ENCODE results near the gene ALDH3B2. TPM values are rescaled to one million over a fixed set of nuclear protein-coding genes. Genes with fewer than 3 reads are reported as not detected.

ALDH3B2 gene
- total and polyA plus RNA-seq, 2 of the 8 experiments (the other 6 are each of a cell fraction or from before 2014, with no cell fraction given): not detected

DNA sequence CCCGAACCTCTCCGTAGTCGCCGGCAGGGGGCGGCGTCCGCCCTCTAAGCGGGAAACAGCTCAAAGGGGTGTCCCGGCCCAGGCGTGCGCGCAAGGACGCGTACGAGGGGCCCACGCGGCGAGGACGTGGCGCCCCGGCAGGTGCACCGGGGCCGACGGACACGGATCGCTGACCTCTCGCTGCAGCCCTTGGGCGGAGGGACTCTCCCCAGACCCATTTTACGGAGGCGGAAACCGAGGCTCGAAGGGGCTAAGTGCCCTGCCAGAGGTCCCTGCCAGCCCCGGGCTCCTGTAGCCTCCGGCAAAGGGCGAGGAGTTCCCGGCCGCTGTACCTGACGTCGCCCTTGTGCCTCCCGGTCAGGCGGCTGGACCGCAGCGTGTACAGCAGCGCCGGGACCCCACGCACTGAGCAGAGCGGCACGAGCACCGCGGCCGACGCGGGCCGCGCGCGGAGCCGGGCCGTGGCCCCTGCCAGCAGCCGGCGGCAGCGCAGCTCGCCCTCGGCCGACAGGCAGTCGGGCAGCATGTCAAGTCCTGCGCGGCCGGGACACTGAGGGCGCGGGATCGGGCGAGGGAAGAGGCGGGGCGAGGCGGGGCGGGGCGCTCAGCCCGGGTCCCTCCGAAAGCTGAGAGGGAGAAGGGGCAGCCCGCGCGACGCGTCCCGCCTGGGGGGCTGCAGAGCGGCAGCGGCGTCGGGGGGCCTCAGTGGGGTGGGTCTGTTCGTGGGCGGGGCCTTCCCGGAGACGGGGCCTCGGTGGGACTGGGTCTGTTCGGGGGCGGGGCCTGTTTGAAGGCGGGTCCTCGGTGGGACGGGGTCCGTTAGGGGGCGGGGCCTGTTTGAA, 44.8 kb downstream of the ALDH3B2 start, which contains the start of gene NUDT8 (continued):
- TF ChIP-seq EP300 (IDR thresholded peaks at IDR 0.05; ENCODE audit: borderline replicate concordance in 1 of 2, low read depth in 2 of 2, low read length in 2 of 2): no peak
- peak; percentile 47 for TF ChIP-seq BACH1 (IDR thresholded peaks at IDR 0.05; ENCODE audit: low read length)
- no peak for TF ChIP-seq BRCA1 (IDR thresholded peaks at IDR 0.05; ENCODE audit: low read depth, low read length)
- 0 out of 4 replicates have a peak, but pooled peaks have one; percentile 38 to 64 for TF ChIP-seq SIN3A (conservative IDR thresholded peaks at IDR 0.05 in 1 of 2, IDR thresholded peaks at IDR 0.05 in 1 of 2; ENCODE audit: low read depth in 1 of 2, low read length in 2 of 2)
- TF ChIP-seq RAD21 (IDR thresholded peaks at IDR 0.05 in 1 of 2, conservative IDR thresholded peaks at IDR 0.05 in 1 of 2; ENCODE audit: low read depth in 2 of 2, low read length in 2 of 2): peak; percentile 53 to 63
- TF ChIP-seq PHF8 (conservative IDR thresholded peaks at IDR 0.05; ENCODE audit: low read depth, low read length): peak; percentile 22; the same call in 1 of the 2 replicates
- TF ChIP-seq YY1 (IDR thresholded peaks at IDR 0.05; ENCODE audit: low read depth, low read length): 0 out of 2 replicates have a peak, but pooled peaks have one; percentile 28
- no peak for TF ChIP-seq CBX8 (IDR thresholded peaks at IDR 0.05; ENCODE audit: borderline replicate concordance, low read depth, low read length)
- TF ChIP-seq ZNF274 (IDR thresholded peaks at IDR 0.05; ENCODE audit: borderline replicate concordance, extremely low read depth, low read length): no peak
- TF ChIP-seq, protein P1, sequence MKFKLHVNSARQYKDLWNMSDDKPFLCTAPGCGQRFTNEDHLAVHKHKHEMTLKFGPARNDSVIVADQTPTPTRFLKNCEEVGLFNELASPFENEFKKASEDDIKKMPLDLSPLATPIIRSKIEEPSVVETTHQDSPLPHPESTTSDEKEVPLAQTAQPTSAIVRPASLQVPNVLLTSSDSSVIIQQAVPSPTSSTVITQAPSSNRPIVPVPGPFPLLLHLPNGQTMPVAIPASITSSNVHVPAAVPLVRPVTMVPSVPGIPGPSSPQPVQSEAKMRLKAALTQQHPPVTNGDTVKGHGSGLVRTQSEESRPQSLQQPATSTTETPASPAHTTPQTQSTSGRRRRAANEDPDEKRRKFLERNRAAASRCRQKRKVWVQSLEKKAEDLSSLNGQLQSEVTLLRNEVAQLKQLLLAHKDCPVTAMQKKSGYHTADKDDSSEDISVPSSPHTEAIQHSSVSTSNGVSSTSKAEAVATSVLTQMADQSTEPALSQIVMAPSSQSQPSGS (IDR thresholded peaks at IDR 0.05; ENCODE audit: low read length): no peak
- TF ChIP-seq TCF12 (IDR thresholded peaks at IDR 0.05; ENCODE audit: low read depth, low read length): no peak
- no peak; the same call in none of the 2 replicates for TF ChIP-seq SP4 (IDR thresholded peaks at IDR 0.05; ENCODE audit: low read length)
- TF ChIP-seq KDM4A (IDR thresholded peaks at IDR 0.05; ENCODE audit: low read depth, low read length, severe bottlenecking): peak; percentile 35
- peak; percentile 50; the same call in 1 of the 2 replicates for TF ChIP-seq RBBP5 (IDR thresholded peaks at IDR 0.05; ENCODE audit: borderline replicate concordance, low read depth, low read length)
- 0 out of 2 replicates have a peak, but pooled peaks have one; percentile 14 for TF ChIP-seq CREB1 (IDR thresholded peaks at IDR 0.05)
- peak; percentile 32; the same call in 1 of the 2 replicates for TF ChIP-seq TAF1 (IDR thresholded peaks at IDR 0.05; ENCODE audit: low read depth, low read length)
- TF ChIP-seq EGR1 (IDR thresholded peaks at IDR 0.05; ENCODE audit: borderline replicate concordance, low read depth, low read length): no peak
- TF ChIP-seq HDAC2 (IDR thresholded peaks at IDR 0.05; ENCODE audit: borderline replicate concordance in 1 of 2, low read depth in 2 of 2, low read length in 2 of 2): peak in 1 of 2 experiments; percentile 84; a peak in 2 of 4 replicates

Measured in H1 (cell line).